Prostate gland (tissue), 2 donors: Measurements from ENCODE around the gene CAMK2B.

Experiments
- POLR2A ChIP-seq: fragments of 450-650 bp; IDR thresholded peaks from one replicate; pipeline ENCODE4 v1.6.1; 2016; ENCODE audit warnings: antibody characterized with exemption, mild to moderate bottlenecking
- POLR2AphosphoS5 ChIP-seq: sonication (generic); formaldehyde crosslinking; IDR thresholded peaks from one replicate; pipeline ENCODE4 v1.6.1; 2017; ENCODE audit warnings: antibody characterized with exemption
- TF ChIP-seq, protein P1 (sequence below), 4 experiments: fragments of 200-600 bp in 2 of 4; fragments of 450-650 bp in 2 of 4; sonication (generic) in 2 of 4; IDR thresholded peaks; 1 replicate in 3 of 4; 2 replicates in 1 of 4; pipeline ENCODE4 v1.5.1; 2016 to 2019; ENCODE audit warnings: antibody characterized with exemption in 4 of 4, mild to moderate bottlenecking in 2 of 4, moderate library complexity in 2 of 4

DNA sequence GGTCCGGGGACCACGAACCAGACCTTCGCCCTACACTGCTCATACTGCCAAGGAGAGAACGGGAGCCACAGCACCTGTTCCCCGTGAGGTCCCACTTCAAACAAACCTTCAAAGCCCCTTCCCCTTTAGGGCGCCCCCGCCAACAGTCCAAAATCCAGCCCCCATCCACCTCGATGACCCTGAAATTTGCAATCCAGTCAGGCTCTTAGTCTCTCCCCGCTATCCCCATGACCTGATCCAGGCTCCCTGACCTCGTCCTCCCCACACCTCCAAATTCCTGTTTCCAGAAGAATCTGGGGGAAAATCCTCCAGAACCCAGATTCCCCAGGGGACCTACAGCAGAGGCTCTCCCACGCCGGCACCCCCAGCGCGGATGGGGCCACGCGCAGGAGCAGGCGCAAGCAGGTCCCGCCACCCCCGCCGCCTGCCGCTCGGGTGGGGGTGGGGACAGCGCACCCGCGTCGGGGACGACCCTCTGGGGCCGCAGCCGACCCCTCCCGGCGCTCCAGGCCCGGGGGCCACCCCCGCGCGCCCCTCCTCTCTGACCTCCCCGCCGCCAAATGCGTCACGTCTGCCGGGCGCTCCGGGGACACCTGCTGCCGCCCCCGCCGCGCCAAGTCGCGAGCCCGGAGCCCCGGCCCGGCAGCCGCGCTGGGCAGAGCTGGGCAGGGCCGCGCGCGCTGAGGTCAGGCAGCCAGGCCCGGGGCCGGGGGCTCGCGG lies 753 bp downstream of the CAMK2B start:
- TF ChIP-seq, protein P1, sequence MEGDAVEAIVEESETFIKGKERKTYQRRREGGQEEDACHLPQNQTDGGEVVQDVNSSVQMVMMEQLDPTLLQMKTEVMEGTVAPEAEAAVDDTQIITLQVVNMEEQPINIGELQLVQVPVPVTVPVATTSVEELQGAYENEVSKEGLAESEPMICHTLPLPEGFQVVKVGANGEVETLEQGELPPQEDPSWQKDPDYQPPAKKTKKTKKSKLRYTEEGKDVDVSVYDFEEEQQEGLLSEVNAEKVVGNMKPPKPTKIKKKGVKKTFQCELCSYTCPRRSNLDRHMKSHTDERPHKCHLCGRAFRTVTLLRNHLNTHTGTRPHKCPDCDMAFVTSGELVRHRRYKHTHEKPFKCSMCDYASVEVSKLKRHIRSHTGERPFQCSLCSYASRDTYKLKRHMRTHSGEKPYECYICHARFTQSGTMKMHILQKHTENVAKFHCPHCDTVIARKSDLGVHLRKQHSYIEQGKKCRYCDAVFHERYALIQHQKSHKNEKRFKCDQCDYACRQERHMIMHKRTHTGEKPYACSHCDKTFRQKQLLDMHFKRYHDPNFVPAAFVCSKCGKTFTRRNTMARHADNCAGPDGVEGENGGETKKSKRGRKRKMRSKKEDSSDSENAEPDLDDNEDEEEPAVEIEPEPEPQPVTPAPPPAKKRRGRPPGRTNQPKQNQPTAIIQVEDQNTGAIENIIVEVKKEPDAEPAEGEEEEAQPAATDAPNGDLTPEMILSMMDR (IDR thresholded peaks at IDR 0.05), result no peak
- TF ChIP-seq POLR2A (no peak), POLR2AphosphoS5 (no peak)
